Adrenal gland (tissue), 5 donors: ENCODE data around the gene CCDC158.

Experiments used
- CTCF ChIP-seq, 6 experiments: fragments of 450-650 bp in 4 of 6; fragments of 200-600 bp in 2 of 6; sonication (generic) in 1 of 6; IDR thresholded peaks; 1 replicate in 5 of 6; 2 replicates in 1 of 6; pipeline versions ENCODE4 v1.5.1 to v1.8.0; 2016 to 2021; ENCODE audit warnings: antibody characterized with exemption in 6 of 6, mild to moderate bottlenecking in 2 of 6, moderate library complexity in 1 of 6
- POLR2A ChIP-seq, 2 donors: fragments of 450-650 bp; IDR thresholded peaks; one replicate each; pipeline ENCODE4 v1.6.1; 2017; ENCODE audit warnings: antibody characterized with exemption in 2 of 2, mild to moderate bottlenecking in 2 of 2, moderate library complexity in 1 of 2
- donor health status: DM: no; HTN: no; CAD: no.

GRCh38 chr4:76385974-76386373 is 35.0 kb downstream of the CCDC158 start:
- TF ChIP-seq CTCF (IDR thresholded peaks at IDR 0.05) = no peak
- TF ChIP-seq POLR2A (IDR thresholded peaks at IDR 0.05) = no peak
